NOMO-1 treated with DMSO at 0.1 percent for 48 hours (cell line): ENCODE results near the gene GRID1.
"Not testable (repeated sequence)": the region's sequence is repeated elsewhere in the genome, so short reads cannot be mapped to it uniquely, and the experiment has no call there.

Experiments
- DNase-seq: peaks from one replicate; lab custom pipeline; 2025; ENCODE audit not compliant: unreplicated experiment; lab: John Stamatoyannopoulos, UW

GRID1 gene

DNA sequence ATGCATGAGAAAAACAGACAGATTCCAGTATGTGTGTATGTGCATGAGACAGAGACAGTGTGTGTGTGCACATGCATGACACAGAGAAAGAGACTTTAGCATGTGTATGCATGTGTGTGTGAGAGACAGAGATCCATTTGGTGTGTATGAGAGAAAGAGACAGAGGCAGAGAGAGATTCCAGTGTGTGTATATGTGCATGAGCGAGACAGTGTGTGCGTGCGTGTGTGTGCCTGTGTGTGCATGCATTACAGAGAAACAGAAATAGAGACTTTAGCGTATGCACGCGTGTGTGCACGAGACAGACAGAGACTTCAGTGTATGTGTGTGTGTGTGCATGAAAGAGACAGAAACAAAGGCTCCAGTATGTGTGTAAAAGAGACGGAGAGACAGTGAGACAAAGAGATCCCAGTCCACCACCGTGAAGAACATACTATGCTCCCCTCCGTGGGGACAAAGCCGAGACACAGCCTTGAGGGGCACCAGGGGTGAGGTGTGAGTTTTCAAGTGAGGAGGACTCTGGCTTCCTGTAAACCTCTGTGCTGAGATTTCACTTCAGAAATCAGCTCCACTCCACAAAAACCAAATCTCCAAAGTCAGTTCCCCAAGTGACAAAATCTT, 188.9 kb downstream of the GRID1 start:
- DNase-seq, result no peak

DNA sequence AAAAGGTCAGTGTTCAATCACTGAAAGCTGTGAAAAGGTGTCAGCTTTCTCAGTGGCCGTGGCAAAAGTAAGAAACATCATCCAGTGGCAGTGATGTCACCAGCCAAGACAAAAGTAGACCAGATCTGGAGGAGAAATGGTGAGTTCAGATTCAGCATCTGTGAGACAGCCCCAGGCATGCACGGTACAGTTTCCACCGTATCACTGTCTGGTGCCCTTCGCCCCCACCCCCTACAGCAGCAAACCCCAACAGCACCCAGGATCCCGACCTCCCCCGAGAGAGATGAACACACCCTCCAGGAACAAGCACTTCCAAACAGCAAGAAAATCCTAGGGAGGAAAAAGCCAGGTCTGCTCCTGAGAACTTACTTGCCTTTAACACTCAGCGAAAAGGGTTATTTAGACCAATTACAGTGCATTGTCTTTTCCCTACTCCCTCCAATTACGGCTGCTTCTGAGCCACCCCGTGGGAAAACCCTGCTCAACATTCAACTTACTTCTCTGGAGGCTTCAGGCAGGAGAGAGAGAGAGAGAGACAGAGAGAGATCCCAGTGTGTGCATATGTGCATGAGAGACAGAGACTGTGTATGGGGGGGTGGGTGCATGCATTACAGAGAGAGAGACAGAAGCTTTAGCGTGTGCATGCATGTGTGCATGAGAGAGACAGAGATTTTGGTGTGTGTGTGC, 189.6 kb downstream of the GRID1 start:
- DNase-seq, result no peak

DNA sequence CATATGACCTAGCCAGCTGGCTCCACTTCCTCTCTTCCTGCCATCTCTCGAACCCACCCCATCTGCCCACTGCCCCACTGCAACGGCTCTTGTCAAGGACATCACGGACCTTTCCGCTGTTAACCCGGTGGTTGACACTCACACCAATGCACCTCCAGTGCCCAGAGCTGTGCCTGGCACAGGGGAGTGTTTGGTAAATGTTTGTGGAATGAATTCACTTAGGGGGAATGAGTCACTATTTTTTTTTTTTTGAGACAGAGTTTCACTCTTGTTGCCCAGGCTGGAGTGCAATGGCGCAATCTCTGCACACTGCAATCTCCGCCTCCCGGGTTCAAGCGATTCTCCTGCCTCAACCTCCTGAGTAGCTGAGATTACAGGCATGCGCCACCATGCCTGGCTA, 191.1 kb downstream of the GRID1 start:
- not testable (repeated sequence) for DNase-seq

DNA sequence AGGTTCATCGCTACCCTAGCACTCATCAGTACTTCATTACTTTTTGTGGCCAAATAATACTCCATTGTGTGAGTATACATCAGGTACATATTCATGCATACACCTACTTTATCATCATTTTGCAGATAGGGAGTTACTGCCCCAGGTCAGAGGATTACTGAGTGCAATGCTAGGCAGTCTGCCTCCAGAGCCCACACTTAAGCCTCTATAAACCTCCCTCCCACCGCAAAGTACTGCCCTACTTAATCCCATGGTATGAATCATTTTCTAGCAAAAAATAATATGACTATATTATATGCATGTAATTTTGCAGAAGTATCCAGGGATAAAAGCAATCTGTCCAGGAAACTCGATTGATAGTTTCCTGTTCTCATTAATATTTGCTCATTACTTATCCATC, 194.3 kb downstream of the GRID1 start:
- DNase-seq, result no peak

DNA sequence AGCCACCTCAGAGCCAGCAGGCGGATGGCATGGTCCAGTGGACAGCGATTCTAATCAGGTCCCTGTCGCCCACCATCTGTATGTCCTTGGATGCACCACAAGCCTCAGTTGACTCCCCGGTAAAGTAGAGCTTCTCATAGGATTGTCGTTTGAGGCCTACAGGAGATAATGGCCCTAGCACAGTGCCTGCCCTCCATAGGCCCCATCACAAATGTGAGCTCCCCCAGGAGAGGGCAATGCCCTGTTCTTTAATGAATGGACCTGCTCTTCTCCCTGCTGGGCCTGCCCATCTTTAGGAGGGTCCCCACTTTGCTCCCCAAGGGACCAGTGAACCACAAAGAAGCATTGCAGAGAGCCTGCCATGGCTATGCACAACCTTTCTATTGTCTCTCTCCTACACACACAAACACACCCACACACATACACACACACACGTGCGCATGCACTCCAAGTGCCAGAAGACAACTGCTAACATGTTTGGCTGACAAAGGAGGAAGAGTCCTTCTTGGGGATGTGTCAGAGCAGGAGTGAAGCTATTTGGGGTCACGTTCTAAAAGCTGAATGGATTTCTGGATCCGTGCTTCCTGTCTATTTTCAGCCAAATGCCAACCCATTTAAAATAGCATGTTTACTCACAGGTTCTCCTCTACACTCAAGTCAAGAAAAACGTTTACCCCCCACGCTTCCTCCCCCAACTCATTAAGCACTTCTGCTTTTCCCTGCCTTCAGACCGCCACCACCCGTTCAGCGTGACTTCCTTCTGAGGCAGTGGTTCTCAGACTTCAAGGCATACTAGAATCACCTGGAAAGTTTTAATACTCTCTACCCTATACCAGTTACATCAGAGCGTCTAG, 196.1 kb downstream of the GRID1 start:
- DNase-seq, result peak; percentile 75

DNA sequence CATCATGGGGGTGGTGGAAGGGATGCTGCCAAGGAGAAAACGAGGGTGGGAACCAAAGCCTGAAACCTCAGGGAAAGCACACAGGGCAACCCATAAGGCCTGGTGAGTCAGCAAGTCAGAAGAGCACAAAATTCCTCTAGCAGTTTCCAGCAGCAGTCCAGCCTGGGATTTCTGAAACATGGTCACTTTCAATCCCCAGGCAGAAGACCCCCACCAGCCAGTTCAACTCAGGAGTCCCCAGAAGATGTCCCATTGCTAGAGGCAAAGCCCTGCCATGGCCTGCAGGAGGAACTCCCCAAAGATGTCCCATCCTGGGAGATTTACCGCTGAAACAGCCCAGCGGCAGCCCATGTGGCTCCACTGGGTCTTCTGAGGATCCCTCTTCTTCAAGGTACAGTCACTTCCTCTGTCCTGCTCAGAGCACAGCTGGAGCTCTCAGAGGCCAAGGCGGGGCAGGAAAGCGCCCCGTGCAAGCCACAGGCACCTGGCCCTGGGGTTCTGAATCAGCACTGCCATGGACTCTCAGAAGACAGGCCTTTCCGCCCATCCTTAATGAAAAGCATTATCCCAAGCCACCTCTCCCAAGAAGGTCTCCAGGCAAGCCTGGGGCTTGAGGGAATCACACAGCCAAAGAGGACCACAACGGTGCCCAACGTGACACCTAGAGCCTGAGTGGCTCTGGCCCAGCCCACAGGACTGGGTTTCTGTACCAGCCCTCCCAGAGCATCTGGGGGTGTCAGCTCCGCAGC, 196.9 kb downstream of the GRID1 start:
- no peak for DNase-seq

DNA sequence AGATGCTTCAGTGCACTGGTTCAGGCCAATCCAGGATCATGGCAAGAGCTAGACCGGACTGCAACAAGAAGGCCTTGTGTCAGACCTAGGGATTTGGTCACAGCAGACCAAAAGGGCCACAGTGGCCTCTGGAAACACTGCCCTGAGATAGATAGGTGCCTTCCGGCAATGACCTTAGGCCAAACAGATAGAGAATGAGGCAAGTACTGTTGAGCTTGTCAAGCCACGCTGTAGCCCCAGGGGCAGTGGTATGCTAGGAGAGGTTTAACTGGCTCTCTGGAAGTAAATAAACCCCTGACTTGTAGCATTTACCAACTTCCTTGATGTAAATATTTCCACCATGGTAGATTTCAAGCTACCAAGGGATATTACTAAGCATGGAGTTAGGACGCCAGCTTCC, 197.5 kb downstream of the GRID1 start:
- no peak for DNase-seq

DNA sequence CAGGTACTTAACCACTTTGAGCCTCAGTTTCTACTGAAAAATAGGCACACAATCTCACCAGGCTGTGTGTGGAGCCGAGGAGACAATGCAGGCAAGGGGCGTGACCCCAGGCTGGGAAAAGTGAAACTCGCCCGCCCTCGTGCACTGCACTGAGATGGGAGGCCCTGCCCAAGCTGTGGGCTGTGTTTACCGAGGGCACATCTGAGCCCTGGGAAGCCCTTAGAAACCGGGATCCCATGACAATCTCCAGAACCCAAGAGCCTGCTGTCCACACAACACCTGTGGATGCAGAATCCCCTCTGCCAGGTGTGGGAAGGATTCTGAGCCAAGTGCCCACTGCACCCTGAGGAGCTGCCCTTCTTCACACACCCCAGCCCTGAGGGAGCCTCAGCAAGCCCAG, 198.3 kb downstream of the GRID1 start:
- DNase-seq, result no peak

DNA sequence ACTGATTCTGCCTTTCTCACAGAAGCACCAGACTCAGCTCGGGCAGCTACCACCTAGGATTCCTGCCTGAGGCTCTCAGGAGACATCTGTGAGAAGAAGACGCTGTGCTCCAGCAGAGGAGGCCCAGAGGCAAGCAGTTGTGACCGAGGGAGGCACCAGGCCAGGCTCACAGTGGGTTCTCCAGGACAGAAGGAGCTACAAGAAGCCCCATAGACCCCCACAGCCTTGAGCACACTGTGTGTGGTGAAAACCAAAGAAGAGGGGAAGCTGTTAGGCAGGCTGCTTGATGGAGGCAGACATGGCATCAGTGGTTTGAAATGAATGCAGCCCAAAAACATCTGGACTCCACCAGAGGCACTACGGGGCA, 198.8 kb downstream of the GRID1 start:
- no peak for DNase-seq

DNA sequence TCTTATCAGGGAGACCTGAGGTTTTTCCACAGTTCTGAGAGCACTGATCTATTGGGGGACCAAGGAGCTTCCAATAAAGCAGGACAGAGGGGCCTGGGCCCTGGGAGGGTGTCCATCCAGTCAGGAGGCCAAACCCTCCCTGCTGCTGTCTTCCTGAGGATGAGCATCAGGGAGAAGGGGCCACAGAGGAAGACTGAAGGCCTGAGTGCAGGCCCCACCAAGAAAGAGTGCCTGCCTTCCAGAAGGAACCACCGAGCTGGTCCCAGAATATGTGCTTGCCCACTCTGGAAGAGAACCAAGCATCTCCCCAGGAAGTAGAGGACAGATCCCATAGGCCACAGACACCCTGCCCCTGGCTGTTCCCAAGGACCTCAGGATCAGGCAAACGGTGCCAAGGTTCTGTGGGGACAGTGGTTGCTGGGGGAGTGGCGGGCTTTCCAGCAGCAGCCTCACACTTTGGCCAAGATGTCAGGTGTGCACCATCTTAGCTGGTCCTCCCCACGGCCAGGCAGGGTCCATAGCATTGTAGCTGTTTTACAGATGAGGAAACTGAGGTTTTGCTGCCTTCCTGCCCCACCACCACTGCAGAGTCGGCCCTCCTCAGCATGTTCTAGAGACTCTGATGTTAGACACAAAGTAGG, 199.4 kb downstream of the GRID1 start:
- DNase-seq, result no peak

DNA sequence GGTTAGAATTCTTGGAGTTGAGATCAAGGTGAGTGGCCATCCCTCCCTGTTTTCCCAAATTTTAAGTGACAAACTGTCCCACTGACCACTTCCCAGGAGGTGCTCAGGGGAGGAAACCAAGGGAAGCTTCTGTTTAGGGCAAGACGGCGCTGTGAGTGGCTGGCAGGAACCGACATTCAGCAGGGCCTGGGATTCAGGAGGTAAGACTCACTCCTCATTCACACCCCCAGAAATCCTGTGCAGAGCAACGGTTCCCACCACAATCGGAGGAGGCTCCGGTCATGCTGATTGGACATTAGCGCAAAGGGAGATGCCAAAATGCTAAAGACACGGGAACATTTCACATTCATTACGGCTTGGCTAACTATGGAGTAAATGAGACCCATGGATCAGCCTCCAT, 200.9 kb downstream of the GRID1 start:
- no peak for DNase-seq

DNA sequence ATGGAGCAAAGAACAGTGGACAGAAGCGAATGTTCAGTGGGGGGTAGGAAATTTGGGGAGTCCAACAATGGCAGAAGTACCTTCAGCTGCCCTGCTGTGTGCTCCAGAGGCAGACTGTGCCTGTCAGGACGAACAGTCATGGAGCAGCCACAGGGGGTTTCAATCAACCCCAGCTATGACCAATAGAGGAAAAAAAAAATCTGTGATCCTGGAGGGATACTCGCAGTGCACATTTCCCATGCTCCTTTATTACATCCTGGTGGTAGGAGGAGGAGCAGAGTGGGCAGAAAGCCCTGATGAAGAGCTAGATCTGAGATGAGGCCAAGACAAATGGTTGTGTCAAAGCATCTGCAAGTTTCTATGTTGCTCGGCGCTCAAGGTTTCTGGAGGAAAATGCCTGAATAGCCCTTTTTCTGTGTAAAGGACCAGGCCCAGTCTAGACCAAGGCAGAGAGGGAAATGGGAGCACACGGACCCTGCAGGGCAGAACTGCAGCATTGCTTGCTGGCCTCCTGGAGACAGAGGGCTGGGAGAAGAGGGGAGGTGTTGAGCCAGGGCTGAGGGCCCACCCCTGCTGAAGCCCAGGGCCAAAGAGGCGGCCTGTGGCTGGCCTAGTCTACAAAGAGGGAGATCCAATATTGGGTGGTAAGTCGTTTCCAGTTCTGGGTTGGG, 201.5 kb downstream of the GRID1 start:
- DNase-seq, result no peak

DNA sequence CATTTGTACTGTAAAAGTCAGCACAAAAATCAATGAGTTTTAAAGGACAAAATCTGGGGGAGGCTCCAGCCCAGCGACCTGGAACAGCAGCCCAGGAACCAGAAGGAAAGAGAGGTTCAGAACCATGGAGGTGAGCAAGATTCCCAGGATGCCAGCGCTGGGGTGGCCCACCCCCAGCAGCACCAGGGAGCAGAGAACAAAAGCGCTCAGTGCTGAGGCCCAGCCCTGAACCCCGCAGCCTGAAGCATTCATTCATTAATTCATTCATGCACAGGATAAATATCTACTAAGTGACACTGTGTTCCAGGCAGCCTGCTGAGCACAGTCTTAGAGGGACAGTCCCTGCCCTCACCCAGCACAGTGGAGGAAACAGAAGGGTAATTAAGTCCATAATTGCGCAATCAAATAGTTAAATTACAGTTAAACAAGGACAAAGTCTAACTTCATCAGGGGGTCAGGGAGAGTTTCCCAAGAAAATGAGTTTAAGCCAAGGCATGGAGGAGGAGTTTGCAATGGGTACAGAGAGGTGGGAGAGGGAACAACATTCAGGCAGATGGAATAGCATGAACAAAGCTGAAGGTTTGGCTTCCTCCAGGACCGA, 202.3 kb downstream of the GRID1 start:
- peak; percentile 45 for DNase-seq

DNA sequence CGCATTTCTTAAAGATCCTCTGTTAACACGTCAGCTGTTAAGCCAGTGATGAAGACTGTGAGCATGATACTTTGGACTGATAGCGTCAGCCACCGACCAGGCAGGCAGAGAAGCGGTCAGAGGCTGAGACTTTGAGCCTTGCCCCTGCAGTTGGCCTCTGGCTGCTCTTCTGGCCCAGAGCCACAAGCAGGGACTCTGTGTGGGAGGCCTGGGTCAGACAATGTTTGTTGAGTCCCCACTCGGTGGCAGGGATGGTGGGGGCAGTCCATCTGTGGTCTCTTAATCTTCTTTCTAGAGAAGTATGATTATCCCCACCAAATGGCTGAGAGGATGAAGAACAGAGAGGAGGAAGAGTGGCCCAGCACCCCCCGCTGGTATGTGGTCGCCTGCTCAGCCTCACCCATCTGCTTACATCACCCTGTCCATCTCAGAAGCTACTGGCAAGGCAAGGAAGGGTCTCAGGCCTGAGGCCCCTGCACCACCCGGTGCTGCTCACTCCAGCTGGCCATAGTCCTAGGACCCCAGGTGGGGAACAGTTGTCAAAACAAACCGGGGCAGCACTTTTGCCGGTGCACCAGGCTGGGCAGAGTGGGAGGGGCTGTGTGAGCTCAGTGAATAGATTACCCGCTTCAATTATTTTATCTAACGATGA, 202.9 kb downstream of the GRID1 start:
- no peak for DNase-seq

DNA sequence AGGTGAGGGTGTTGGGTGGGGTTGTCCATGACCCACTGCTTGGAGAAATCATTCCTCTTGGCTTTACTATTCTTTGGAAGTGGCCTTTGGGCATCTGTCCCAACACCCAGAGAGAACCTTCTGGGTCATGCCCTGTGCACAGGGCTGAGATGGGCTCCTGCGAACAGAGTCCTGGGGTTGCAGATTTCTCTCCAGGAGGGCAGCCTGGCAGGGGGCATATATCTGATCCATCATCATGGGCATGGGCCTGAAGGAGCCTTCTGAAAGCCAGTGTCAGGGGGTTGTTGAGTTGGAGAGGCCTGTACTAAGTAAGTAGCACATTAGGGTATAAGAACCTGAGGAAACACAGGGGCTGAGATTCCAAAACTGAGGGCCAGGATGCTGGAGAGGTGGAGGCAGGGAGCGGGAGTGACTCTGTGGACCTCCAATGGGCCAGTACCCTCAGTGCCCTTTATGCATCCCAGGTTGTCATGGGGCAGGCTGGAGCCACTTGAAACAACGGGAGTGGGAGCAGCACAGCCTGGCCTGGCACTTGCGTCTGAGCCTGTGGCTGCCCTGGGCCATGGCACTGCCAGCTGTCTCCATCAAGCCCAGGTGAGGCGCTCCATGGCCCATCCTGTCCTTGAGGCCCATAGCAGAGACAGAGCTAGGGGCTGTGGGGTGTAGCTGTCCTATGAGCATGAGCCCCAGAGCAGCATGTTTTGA, 203.7 kb downstream of the GRID1 start:
- no peak for DNase-seq

DNA sequence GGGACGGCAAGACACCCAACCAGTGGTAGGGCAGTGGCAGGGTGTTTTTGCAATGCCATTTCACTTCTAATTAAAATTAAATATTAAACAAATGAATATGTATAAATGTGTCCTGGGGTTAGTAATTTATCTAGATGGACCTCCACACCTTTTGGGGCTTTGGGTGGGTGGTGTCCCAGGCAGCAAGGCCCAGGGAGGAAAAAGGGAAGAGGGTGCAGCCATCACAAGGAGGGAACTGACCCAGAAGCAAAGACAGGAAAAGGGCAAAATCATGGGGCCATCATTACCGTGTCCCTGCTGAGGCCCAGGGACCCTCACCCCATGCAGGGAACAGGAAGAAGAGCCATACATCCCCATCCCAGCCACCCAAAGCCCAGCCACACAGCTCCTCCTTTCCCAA, 204.6 kb downstream of the GRID1 start:
- no peak for DNase-seq

DNA sequence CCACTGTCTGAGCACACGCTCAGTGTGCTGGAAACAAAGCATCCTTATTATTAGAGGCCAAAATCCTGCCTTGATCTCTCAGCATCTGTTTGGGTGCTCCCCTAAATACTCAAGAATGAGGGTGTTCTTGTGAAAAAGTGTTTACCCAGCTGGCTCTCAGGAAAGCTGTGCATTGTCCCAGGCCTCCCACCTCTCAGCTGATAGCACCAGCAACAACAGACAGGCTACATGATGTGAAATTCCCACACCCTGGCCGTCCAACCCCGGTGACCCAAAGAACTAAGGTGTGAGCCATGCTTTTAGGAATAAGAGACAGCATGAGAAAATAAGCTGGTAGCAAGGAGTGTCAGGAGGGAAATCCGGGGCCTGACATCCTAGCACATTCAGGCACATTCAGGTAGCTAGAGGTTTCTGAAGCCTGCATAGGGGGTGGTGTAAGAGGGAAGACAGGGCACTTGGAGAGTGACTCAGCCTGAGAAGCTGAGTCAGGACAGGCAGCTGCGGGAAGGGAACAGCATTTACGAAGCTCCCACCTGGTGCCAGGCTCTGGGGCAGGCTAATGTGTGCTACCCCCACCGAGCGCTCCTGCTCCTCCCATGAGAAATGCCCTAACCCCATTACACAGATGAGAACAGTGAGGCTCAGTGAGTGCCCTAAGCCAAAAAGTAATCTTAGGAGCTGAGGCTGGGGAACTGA, 205.6 kb downstream of the GRID1 start:
- DNase-seq, result no peak

DNA sequence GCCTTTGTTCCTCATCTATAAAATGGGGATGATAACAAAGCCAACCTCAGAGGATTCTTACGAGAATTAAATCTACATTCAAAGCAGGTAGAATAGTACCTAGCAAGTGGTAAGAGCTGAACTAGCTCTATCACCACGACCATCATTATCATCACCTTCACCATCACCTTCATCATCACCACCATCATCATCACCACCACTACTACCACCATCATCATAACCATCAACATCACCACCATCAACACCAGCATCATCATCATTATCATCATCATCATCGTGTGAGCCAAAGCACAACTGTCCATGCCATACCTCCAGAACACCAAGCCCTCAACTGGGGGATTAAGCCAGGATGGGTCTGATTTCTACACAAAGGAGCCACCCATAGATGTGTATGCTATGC, 206.8 kb downstream of the GRID1 start:
- no peak for DNase-seq
